Hepatocyte (in vitro differentiated cells): ENCODE results near the gene ATP8A2.

ENCODE experiments used
- CTCF ChIP-seq: fragments of 200-600 bp; sonication (generic); IDR thresholded peaks from 2 replicates; pipeline ENCODE4 v1.5.1; 2016; ENCODE audit warnings: antibody characterized with exemption, mild to moderate bottlenecking; ENCODE audit not compliant: poor library complexity
- EZH2 ChIP-seq: fragments of 200-600 bp; sonication (generic); IDR thresholded peaks from 2 replicates; pipeline ENCODE4 v1.6.1; 2016; ENCODE audit warnings: antibody characterized with exemption, mild to moderate bottlenecking, borderline replicate concordance

- no peak for TF ChIP-seq CTCF
- TF ChIP-seq EZH2 = no peak
These were observed 287.5 kb downstream of the ATP8A2 start for GRCh38 chr13:25659091-25659795.
